GM12864 (cell line): ENCODE data around the gene MRPL58.

Source experiments
- DNase-seq: peaks from one replicate; pipeline ENCODE4 v3.0.0-alpha.2; 2011; ENCODE audit warnings: low read depth
- H3K4me3 ChIP-seq: 2 replicates; pipeline ENCODE4 v1.5.1; 2011; ENCODE audit warnings: mild to moderate bottlenecking, low read depth, low read length, control low read depth
- TF ChIP-seq, protein P1 (sequence below): IDR thresholded peaks from 2 replicates; pipeline ENCODE4 v1.5.1; 2011; ENCODE audit warnings: low read depth, mild to moderate bottlenecking, moderate library complexity, low read length, control low read depth, inconsistent platforms; ENCODE audit errors: missing control alignments

MRPL58 gene

DNA sequence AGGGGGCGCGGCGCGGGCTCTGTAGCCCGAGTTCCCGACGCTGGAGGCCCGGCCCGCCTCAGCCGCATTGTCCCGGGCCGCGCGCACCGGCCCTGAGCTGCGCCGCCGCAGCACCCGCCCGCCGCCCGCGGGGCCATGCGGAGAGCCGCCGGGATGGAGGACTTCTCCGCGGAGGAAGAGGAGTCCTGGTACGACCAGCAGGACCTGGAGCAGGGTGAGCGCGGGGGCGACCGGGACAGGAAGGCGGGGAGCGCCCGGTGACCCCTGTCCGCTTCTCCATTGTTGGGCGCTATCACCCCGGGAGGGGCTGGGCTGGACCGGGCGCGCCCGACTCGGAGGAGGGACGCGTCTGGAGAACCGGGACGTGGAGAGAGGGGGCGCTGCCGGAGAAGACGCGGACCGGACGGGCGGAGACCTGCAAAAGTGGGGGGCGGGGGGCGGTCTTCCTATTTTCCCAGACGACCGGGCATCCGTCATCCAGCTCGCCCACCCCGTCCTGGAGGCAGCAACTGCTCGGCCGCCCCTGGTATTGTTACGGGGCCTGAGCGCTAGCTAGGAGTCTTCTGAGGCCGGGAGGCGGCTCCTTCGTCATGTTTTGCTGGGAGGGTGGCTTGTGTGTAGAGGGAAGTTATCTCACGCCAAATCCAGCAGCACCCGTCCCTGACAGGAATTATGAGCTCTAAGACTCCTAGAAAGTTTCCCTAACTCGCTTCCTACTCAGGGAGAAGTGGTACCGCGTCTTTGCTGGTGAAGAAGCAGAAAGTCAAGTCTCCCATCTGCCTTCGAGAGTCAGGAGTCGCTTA is 24.4 kb upstream of the MRPL58 start:
- TF ChIP-seq, protein P1, sequence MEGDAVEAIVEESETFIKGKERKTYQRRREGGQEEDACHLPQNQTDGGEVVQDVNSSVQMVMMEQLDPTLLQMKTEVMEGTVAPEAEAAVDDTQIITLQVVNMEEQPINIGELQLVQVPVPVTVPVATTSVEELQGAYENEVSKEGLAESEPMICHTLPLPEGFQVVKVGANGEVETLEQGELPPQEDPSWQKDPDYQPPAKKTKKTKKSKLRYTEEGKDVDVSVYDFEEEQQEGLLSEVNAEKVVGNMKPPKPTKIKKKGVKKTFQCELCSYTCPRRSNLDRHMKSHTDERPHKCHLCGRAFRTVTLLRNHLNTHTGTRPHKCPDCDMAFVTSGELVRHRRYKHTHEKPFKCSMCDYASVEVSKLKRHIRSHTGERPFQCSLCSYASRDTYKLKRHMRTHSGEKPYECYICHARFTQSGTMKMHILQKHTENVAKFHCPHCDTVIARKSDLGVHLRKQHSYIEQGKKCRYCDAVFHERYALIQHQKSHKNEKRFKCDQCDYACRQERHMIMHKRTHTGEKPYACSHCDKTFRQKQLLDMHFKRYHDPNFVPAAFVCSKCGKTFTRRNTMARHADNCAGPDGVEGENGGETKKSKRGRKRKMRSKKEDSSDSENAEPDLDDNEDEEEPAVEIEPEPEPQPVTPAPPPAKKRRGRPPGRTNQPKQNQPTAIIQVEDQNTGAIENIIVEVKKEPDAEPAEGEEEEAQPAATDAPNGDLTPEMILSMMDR, result no peak
- no peak for DNase-seq
- peak overlapping the region; percentile 51 for H3K4me3 ChIP-seq

DNA sequence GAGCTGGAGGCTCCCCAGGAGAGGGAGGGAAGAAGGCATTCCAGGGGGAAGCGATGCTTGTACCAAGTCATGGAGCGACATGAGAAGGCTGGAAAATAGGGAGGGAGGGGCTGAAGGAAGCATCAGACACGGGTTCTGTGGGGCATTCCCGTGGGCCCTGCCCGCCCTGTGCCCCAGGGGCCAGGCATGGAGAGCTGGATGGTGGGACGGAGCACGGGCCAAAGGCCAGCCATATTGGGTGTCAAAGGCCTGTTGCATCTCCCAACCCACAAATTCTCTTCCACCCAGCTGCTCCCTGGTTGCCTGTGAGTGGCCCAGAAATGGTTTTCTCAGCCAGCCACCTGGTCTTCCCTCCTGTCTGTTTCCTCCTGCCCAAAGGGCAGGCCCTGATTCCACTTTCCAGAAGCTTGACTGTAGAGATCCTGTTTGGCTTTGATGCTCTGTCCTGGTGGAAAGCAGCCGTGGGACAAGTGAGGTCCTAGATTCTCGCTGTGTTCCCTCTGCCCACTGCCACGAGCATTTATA is 21.8 kb upstream of the MRPL58 start:
- TF ChIP-seq, protein P1, result no peak
- DNase-seq, result no peak
- H3K4me3 ChIP-seq, result no peak overlapping the region

DNA sequence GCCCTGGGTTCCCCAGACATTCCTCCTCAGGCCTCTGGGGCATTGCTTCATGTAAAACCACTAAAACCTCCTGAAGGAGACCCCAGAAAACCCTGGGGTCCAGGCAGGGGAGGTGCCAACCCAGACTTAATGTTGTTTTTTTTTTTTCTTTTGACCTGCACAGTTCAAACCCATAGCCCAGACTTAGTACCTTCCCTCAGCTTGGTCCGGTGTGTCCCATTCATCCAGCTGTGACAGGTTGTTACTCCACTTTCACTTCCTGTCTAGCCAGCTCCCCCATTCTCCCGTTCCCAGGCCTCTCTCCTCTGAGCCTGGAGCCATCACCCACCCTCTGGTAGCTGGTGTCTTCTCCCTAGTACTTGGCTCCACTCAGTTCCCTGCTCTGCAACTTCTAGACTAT is 20.2 kb upstream of the MRPL58 start:
- TF ChIP-seq, protein P1, result no peak
- H3K4me3 ChIP-seq, result no peak overlapping the region
- DNase-seq, result no peak

DNA sequence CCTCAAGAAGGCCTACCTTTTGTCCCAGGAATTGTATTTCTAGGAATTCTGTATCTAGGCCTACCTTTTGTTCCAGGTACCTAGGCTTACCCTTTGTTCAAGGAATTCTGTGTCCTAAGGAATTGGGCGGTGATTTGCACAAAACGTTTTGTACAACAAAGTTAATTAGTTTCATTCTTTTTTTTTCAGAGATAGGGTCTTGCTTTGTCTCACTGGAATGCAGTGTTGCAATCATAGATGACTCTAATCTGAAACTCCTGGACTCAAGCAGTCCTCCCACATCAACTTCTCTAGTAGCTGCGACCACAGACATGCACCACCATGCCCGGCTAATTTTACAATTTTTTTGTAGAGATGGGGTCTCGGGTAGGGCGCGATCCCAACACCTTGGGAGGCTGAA is 18.0 kb upstream of the MRPL58 start:
- TF ChIP-seq, protein P1, result no peak
- DNase-seq, result no peak
- no peak overlapping the region for H3K4me3 ChIP-seq

DNA sequence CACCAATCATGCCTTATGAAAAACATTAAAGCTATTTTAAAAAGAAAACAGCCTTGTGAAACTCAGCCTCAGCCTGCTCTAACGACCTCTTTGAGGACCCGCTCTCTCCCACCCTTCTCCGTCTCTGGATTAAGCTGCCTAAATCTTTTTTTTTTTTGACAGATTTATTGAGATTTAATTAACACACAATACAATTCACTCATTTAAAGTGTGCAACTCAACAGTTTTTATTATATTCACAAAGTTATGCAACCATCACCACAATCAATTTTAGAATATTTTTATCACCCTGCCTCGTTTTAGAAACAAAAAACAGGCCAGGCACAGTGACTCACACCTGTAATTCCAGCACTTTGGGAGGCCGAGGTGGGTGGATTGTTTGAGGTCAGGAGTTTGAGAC is 16.6 kb upstream of the MRPL58 start:
- H3K4me3 ChIP-seq, result no peak overlapping the region
- TF ChIP-seq, protein P1, result no peak
- no peak for DNase-seq

DNA sequence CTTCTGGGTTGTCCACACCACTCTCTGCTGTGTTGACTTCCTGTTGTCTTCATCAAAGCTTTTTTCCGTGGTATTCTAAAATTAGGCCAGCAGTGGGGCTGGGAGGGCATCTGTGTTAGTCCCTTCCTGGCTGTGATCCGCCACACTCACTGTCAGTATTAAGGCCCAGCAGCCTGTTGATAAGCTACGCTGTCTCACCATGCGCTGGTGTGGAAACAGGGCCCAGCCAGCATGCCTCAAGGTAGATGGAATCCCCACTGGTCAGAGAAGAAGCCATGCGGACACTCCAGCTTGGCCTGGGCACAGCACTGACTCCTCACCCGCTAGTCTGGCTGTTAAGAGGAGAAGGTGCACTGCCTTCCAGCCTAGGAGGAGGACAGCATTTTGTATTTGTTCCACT is 13.7 kb upstream of the MRPL58 start:
- no peak overlapping the region for H3K4me3 ChIP-seq
- TF ChIP-seq, protein P1, result no peak
- no peak for DNase-seq

DNA sequence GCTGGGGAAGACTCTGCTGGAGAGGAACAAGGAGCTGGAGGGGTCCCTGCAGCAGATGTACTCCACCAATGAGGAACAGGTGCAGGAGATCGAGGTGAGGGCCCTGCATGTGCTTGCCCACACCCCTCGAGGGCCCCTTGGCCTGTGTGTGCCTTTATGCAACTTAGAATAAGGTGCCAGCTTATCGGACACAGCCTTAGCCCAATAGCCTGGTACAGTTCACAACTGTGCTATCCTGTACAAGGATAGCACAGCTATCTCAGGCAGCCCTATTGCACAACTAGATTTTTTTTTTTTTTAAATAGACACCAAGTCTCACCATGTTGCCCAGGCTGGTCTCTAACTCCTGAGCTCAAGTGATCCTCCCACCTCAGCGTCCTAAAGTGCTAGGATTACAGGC is 12.9 kb upstream of the MRPL58 start:
- DNase-seq, result no peak
- no peak overlapping the region for H3K4me3 ChIP-seq
- TF ChIP-seq, protein P1, result no peak
